Measurements from ENCODE around the gene SKIDA1.

The SKIDA1 gene

DNA sequence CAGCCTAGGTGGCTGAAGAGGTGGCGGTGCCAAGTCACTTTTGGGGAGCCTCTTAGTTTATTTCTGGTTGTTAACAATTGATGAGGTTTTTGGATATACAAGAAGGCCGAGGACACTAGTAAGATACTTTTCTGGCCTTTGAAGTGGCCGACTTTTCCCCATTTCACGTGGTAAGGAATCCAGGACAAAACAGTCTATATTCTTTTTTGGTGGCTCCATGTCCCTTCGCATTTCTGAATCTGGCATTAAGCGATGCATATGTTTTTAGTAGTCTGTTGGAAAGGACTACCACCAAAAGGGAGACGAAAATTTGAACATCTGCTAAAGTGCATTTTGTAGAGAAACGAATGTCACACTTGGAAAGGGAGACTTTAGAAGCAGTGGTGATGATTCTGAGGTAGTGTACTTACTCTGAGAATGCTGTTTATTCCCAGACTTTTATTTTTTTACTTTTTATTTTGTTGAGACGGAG is 10.0 kb upstream of the SKIDA1 start:
- Histone ChIP-seq H3K27me3 (replicated peaks; ENCODE audit: control insufficient read depth, insufficient read depth, low read length) (no peaks in the 10 kb centered on the region), H3K4me3 (ENCODE audit: low read length) (peak overlapping the region; percentile 79), H3K9ac (ENCODE audit: low read length) (peak overlapping the region; percentile 84), H3K9me3 (ENCODE audit: control insufficient read depth, low read length) (no peaks in the 10 kb centered on the region), H3K36me3 (ENCODE audit: control insufficient read depth, insufficient read depth, low read length, severe bottlenecking) (peaks cover 25% of the 10 kb centered on the region), H3K4me1 (ENCODE audit: control insufficient read depth, insufficient read depth, low read length) (peaks cover 17% of the 10 kb centered on the region)
- no peak for DNase-seq (ENCODE audit: low read depth)

DNA sequence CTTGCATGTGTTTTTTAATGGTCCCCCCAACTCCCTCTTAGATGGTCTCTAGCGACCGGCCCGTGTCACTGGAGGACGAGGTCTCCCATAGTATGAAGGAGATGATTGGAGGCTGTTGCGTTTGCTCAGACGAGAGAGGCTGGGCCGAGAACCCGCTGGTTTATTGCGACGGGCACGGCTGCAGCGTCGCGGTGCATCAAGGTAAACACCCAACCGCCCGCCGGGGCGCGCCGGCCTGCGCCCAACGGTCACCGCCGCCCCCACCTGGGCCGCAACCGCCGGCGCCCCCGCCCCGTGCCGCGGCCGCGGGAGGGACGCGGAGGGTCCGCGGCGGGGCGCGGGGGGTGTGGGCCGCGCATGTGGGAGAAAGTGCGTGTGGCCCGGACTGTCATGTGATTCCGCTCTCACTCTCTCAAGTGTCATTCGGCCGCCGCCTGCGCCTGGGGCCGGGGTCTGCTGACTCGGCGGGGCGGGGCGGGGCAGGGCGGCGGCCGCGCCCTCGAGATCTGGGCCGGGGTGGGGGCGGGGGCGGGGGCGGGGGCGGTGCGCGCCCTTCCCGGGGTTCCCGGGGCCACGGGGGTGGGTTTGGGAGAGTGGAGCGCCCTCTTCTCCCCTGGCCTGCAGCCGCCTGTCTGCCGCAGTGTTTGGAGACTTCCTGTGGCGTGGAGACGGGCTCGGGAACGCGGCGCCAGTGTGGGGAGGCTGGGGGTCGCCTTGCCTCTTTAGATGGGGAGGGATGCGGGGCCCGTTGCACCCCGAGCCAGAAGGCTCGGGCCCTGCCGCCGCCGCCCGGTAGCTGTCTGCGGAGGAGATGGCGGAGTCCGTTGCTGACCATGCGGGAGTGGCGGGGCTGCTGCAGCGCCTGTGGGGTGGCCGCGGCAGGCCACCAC is 9.4 kb upstream of the SKIDA1 start:
- Histone ChIP-seq H3K4me3 (ENCODE audit: low read length) (peak overlapping the region; percentile 85), H3K4me1 (ENCODE audit: control insufficient read depth, insufficient read depth, low read length) (peaks cover 17% of the 10 kb centered on the region), H3K9me3 (ENCODE audit: control insufficient read depth, low read length) (no peaks in the 10 kb centered on the region), H3K27me3 (replicated peaks; ENCODE audit: control insufficient read depth, insufficient read depth, low read length) (no peaks in the 10 kb centered on the region), H3K9ac (ENCODE audit: low read length) (peak overlapping the region; percentile 94), H3K36me3 (ENCODE audit: control insufficient read depth, insufficient read depth, low read length, severe bottlenecking) (peaks cover 19% of the 10 kb centered on the region)
- DNase-seq (ENCODE audit: low read depth): peak; percentile 73

DNA sequence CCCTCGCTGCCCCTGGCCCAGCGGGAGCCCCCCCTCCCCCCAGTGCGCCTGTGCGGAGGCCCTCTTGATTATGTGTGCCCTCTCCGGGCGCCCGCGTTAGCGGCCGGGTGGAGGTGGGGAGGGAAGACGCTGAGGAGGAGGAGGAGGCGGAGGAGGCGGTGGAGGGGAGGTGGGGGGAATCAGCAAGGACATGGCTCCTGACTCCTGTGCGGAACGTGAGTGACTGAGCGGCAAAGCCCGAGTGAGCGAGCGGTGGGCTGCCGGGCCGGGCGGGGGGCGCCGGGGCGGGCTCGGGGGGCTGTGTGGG is 8.8 kb upstream of the SKIDA1 start:
- Histone ChIP-seq H3K9me3 (ENCODE audit: control insufficient read depth, low read length) (no peaks in the 10 kb centered on the region), H3K4me1 (ENCODE audit: control insufficient read depth, insufficient read depth, low read length) (peaks cover 17% of the 10 kb centered on the region), H3K27me3 (replicated peaks; ENCODE audit: control insufficient read depth, insufficient read depth, low read length) (no peaks in the 10 kb centered on the region), H3K36me3 (ENCODE audit: control insufficient read depth, insufficient read depth, low read length, severe bottlenecking) (peaks cover 12% of the 10 kb centered on the region), H3K4me3 (ENCODE audit: low read length) (peak overlapping the region; percentile 85), H3K9ac (ENCODE audit: low read length) (peak overlapping the region; percentile 94)
- no peak for DNase-seq (ENCODE audit: low read depth)

DNA sequence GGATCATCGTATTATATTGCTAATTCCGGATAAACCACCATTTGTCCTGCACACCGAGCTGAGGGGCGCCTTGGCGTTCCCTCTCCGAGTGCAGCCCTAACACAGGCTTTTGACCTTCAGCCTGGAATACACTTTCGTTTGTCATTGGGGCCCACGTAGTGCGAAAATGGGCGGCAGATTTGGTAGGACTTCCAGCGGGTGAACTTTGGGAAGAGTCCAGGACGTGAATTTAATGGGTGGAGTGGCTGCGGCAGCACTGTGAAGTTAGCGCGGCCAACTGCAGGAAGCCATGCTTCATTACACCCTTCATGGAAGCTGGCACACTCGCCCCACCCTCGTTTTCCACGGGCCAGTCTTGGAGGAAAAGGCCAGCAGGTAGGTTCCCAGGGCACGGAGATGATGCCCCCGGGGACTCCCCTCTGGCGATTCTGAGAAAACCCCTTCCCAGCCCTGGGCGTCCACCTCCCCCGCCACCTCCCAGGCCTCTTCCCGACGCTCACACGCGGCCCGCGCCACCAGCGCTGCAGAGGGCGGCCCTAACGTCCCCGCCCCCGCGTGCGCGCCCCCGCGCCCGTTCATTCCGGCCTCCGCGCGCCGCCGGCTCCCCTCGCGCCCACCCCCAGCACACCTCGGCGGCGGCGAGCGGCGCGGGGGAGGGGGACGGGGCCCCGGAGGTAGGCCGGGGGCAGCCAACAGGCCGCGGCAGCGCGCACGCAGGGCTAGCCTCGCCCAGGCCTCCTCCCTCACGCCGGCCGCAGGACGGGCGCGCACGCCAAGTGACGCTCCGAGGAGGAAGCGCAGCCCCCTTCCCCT is 8.2 kb upstream of the SKIDA1 start, which contains the start of gene MLLT10:
Gene MLLT10, plus strand, starts transcription at position 766 of the 813 bp plus-strand sequence. CDS start 413 bp downstream, outside the sequence.
- H3K4me3 ChIP-seq (ENCODE audit: low read length): peak within 1 kb of the TSS; percentile 88
- peak within 1 kb of the TSS; percentile 94 for H3K9ac ChIP-seq (ENCODE audit: low read length)
- no peaks in the 10 kb centered on the region for H3K9me3 ChIP-seq (ENCODE audit: control insufficient read depth, low read length)
- H3K27me3 ChIP-seq (replicated peaks; ENCODE audit: control insufficient read depth, insufficient read depth, low read length): no peaks in the 10 kb centered on the region
- H3K36me3 ChIP-seq (ENCODE audit: control insufficient read depth, insufficient read depth, low read length, severe bottlenecking): peaks cover 7% of the 10 kb centered on the region
- DNase-seq (ENCODE audit: low read depth): peak; percentile 97
- peaks cover 19% of the 10 kb centered on the region for H3K4me1 ChIP-seq (ENCODE audit: control insufficient read depth, insufficient read depth, low read length)

DNA sequence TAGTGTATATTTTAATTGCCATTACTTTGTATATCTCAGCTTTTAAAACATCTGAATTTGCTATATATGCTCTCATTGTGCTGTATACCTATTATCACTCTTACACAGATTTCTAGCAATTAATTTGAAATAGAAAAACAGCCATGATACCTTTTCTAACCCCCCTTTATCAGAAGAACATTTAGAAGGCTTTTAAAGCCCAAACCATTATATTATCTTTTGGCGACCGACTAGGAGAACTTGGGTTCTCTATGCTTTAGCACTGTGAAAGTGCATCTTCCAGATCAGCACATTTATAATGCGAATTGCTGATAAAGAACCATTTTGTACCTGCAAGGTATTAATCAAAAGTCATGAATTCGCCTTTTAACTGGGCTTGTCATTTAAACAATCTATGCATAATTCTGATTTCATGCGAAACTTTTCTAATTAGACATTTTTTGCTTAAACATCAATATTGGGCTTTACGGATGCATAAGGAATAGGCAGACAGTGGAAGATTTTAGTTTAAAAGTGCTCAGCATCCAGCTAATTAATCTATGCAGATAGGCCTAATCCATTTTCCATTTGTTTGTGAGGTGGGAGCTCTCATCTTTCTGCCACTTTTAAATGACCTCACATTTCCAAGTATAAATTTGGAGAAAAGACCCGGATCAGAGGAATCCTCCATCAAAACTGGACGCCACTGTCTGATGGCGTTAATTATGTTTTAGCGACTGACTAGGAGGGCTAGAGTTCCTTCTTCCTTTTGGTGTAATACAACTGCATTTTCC is 7.4 kb upstream of the SKIDA1 start:
- H3K4me1 ChIP-seq (ENCODE audit: control insufficient read depth, insufficient read depth, low read length): peaks cover 27% of the 10 kb centered on the region
- H3K4me3 ChIP-seq (ENCODE audit: low read length): peak overlapping the region; percentile 88

DNA sequence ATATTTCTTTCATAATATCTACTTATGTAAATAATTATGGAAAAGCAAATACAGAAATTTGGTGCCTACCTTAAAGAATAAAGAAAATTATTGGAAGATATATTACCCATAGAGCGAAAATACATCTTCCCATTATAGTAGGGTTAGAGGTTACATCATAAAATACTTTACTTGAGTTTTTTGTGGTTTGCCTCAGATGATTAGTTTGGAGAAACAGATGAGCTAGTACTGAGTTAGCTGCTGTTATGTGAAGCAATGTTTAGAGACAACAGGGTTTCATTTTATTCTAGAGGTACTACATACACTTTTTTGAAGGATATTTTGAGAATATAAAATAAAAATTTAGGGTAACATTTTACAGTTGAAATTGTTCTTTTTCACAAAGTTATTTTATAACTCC is 5.7 kb upstream of the SKIDA1 start:
- H3K4me1 ChIP-seq (ENCODE audit: control insufficient read depth, insufficient read depth, low read length): peaks cover 26% of the 10 kb centered on the region
- H3K9me3 ChIP-seq (ENCODE audit: control insufficient read depth, low read length): no peaks in the 10 kb centered on the region
- H3K9ac ChIP-seq (ENCODE audit: low read length): peak overlapping the region; percentile 93
- DNase-seq (ENCODE audit: low read depth): no peak
- H3K36me3 ChIP-seq (ENCODE audit: control insufficient read depth, insufficient read depth, low read length, severe bottlenecking): no peaks in the 10 kb centered on the region
- no peaks in the 10 kb centered on the region for H3K27me3 ChIP-seq (replicated peaks; ENCODE audit: control insufficient read depth, insufficient read depth, low read length)
- H3K4me3 ChIP-seq (ENCODE audit: low read length): no peak overlapping the region

More for the DNA sequence above, 7.4 kb upstream of the SKIDA1 start:
- no peaks in the 10 kb centered on the region for H3K27me3 ChIP-seq (replicated peaks; ENCODE audit: control insufficient read depth, insufficient read depth, low read length)
- peaks cover 3% of the 10 kb centered on the region for H3K36me3 ChIP-seq (ENCODE audit: control insufficient read depth, insufficient read depth, low read length, severe bottlenecking)
- DNase-seq (ENCODE audit: low read depth): no peak
- H3K9me3 ChIP-seq (ENCODE audit: control insufficient read depth, low read length): no peaks in the 10 kb centered on the region
- H3K9ac ChIP-seq (ENCODE audit: low read length): peak overlapping the region; percentile 93

DNA sequence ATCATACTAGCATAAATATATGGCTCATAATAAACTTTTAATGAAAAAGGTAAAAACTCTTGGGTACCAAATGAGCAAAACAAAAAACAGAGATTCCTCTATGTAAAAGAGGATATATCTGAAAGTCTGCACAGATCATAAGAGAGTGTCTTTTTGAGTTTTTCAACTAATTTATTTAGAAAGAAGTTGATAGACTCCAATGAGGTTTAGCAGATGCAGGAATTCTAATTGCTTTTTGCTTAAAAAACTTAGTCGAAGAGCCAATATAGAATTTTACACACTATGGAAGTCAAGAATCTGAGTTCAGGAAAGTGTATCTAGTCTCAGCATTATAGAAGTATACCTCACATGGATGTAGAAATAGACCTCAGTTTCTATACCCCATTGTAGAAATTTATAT is 5.2 kb upstream of the SKIDA1 start:
- Histone ChIP-seq H3K36me3 (ENCODE audit: control insufficient read depth, insufficient read depth, low read length, severe bottlenecking) (no peaks in the 10 kb centered on the region), H3K4me3 (ENCODE audit: low read length) (no peak overlapping the region), H3K9ac (ENCODE audit: low read length) (peak overlapping the region; percentile 25), H3K4me1 (ENCODE audit: control insufficient read depth, insufficient read depth, low read length) (peaks cover 20% of the 10 kb centered on the region), H3K27me3 (replicated peaks; ENCODE audit: control insufficient read depth, insufficient read depth, low read length) (no peaks in the 10 kb centered on the region), H3K9me3 (ENCODE audit: control insufficient read depth, low read length) (no peaks in the 10 kb centered on the region)
- no peak for DNase-seq (ENCODE audit: low read depth)

DNA sequence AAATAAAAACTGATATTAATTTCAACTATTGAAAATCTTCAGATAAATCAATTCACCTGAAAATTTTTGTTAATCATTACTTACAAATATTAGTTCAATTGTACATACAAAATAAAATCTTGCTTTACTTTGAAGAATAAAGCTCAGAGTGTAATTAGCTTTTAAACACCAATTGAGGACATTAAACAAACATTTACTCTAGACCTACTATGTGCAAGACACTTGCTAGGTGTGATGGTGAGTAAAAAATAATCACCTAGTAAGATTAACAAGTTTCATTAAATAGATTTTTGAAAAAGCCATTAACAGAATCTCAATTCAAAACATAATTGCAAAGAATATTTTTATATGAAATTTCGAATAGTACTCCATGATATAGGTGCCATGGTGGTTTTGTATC is 4.7 kb upstream of the SKIDA1 start:
- Histone ChIP-seq H3K4me1 (ENCODE audit: control insufficient read depth, insufficient read depth, low read length) (peaks cover 18% of the 10 kb centered on the region), H3K27me3 (replicated peaks; ENCODE audit: control insufficient read depth, insufficient read depth, low read length) (no peaks in the 10 kb centered on the region)
- DNase-seq (ENCODE audit: low read depth): no peak

DNA sequence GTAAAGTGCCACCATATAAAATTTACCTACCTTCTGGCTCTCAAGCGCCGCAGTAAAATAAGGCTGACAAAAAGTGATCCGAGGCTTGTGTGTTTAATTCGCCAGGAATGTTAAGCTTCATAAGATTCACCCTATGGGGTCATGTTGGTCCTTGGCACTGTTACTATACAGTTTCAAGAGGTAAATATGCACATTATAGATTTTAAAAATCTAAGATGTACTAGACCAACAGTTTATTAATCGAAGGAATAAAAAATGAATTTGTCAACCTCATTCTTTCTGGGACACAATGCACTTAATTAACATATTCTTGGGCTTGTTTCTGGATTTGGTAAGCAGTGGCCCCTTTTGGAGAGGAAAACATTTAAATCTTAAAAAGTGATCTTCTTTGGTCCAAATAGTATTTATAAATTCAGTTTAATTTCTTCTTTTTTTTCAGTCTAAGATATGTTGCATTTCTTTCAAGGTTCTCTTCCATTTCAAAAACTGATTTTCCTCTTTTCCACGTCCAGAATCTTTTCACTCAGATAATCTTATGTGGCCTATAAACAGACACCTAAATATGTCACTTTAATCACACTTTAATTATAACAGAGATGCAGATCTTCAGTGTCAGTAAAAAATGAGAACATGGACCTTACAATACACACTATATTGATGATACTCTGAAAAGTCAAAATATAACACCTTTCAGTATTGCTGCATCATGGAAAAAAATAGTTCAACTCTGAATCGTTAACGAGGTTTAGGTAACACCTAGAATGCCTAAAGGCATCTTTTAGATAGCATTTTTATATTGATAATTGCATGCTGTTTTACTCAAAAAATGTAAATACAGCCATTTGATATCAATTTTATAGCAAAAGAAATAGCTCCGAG is 3.8 kb upstream of the SKIDA1 start:
- no peak overlapping the region for H3K4me3 ChIP-seq (ENCODE audit: low read length)
- DNase-seq (ENCODE audit: low read depth): no peak

More for the DNA sequence above, 4.7 kb upstream of the SKIDA1 start:
- H3K36me3 ChIP-seq (ENCODE audit: control insufficient read depth, insufficient read depth, low read length, severe bottlenecking): no peaks in the 10 kb centered on the region
- no peaks in the 10 kb centered on the region for H3K9me3 ChIP-seq (ENCODE audit: control insufficient read depth, low read length)
- no peak overlapping the region for H3K9ac ChIP-seq (ENCODE audit: low read length)
- H3K4me3 ChIP-seq (ENCODE audit: low read length): no peak overlapping the region

More for the DNA sequence above, 3.8 kb upstream of the SKIDA1 start:
- Histone ChIP-seq H3K4me1 (ENCODE audit: control insufficient read depth, insufficient read depth, low read length) (peaks cover 18% of the 10 kb centered on the region), H3K9ac (ENCODE audit: low read length) (no peak overlapping the region), H3K27me3 (replicated peaks; ENCODE audit: control insufficient read depth, insufficient read depth, low read length) (no peaks in the 10 kb centered on the region), H3K36me3 (ENCODE audit: control insufficient read depth, insufficient read depth, low read length, severe bottlenecking) (no peaks in the 10 kb centered on the region), H3K9me3 (ENCODE audit: control insufficient read depth, low read length) (no peaks in the 10 kb centered on the region)
